ENCODE data around the gene SLC30A3.

SLC30A3 gene

GRCh38 chr2:27256855-27257454, 5.9 kb downstream of the SLC30A3 start:
- DNase-seq = no peak

GRCh38 chr2:27255660-27256059, 7.2 kb downstream of the SLC30A3 start:
- no peak for DNase-seq

DNA sequence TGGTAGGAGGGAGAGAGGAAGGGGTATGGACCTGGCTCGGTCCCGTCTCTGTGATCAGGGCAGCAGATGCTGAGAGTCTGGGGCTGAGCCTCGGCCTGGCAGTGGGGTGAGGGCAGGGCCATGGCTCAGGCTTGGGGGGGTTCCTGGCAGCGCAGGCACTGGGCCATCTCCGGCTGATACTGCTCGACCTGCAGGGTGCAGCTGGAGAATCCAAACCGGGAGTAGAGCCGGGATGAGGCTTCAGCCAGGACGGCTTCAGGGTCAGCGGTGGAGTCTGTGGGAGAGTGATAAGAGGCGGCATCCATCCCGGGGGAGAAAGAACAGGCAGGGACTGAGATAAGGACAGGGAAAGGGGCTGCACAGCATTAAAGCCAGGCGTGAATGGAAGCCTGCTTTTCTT, 7.7 kb downstream of the SLC30A3 start:
- no peak for DNase-seq

DNA sequence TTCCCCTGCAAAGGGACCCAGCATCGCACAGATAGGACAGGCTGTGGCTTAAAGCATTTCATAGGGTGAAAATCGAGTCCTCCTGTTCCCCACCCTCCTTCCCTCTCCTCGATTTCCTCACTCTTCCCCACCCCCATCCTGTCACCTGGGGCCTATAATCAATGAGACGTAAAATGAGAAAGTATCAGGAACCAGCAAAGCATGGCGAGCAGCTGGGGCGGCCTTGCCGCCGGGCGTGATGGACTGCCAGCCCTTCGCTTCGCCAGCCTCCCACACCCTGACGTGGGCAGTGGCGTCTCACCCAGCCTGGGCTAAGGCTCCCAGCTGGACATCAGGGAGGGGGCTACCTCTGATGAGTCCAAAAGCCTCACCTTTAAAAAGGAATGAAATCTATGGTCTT, 11.1 kb downstream of the SLC30A3 start:
- no peak for DNase-seq

DNA sequence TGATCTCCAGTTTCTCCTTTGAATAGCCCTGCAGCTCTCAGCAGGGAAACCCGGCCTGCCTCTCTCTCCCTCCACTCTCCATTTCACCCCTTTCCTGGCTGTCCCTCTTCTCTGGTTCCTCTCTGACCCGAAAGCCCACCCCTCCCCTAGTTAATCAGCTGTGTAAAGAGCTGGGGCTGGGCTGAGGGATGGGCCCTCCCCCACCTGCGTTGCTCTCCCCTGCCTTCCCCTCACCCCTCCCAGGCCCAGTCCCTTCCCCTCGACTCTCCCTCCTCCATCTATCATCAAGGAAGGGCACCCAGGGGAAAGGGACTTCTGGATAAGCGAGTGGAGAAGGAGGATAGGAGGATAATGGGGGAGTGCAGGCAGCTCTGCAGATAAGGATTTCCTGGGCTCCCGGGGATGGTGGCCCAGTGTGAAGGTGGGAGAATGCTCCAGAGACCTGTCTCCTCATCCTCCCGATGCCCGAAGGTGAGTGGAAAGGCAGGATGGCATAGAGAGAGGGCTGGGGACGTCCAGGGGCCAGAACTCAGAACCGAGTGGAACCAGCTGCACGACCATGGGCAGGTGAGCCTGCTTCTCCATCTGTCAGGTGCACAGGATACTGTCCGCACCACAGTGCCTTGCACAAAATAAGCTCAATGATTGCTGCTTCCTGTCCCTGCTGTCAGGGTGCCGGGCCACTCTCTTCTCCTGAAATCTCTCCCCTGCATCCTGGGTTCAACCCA, 12.0 kb downstream of the SLC30A3 start:
- DNase-seq = no peak

DNA sequence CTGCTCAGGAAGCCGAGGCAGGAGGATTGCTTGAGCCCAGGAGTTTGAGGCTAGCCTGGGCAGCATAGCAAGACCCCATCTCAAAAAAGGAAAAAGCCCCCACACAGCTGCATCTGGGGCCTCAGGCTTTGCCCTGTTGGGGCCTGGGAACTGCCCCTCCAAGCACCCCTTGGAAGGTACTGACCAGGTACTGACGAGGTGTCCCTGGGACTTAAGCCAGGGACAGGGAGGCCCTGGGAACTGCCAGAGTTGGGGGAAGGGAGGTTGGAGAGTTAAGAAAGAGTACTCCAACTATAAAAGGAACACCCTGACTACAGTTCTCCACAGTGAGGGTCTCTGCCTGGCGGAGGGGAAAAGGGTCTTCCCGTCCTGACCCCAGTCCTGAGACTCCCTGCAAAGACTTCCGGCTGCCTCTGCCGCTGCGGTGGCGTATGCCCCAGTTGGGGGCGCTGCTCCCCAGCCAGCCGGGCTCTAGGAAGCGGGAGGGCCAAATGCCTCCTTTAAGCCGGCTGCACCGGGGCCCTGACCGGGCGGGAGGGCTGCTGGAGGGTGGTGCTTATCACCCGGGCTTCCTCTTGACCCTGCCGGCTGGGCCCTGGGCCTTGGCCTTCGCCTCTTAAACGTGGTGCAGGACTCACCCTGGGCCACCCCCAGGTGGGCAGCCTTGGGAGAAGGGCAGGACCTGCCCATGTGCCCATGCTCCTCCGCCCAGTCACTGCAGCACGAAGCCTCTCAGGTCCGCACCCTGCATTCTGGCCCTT, 12.8 kb downstream of the SLC30A3 start:
- peak; percentile 61 to 79 for DNase-seq

- no peak for DNase-seq
Measured at GRCh38 chr2:27249159-27249890, 13.5 kb downstream of the SLC30A3 start.

- no peak for DNase-seq
Measured at GRCh38 chr2:27247893-27248292, 15.0 kb downstream of the SLC30A3 start.

- DNase-seq = no peak
Measured at GRCh38 chr2:27245626-27246025, 17.2 kb downstream of the SLC30A3 start.

DNA sequence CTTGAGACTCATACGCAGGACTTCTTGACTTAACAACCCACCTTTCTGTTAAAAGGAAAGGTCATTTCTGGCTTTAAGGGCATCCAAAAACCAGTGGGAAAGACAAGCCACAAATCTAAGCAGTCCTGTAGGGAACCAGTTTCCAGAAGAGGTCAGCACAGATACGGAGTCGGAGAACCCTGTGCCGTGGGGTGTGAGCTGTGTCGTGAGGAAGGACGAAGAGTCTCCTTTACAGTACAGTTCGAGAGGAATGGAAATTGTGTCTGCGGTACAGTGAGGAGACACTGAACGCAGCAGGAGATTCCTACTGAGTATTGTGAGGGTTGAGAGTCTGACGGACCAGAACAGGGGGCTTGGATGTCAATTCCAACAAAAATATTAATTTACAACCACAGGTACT, 17.7 kb downstream of the SLC30A3 start:
- DNase-seq = no peak

DNA sequence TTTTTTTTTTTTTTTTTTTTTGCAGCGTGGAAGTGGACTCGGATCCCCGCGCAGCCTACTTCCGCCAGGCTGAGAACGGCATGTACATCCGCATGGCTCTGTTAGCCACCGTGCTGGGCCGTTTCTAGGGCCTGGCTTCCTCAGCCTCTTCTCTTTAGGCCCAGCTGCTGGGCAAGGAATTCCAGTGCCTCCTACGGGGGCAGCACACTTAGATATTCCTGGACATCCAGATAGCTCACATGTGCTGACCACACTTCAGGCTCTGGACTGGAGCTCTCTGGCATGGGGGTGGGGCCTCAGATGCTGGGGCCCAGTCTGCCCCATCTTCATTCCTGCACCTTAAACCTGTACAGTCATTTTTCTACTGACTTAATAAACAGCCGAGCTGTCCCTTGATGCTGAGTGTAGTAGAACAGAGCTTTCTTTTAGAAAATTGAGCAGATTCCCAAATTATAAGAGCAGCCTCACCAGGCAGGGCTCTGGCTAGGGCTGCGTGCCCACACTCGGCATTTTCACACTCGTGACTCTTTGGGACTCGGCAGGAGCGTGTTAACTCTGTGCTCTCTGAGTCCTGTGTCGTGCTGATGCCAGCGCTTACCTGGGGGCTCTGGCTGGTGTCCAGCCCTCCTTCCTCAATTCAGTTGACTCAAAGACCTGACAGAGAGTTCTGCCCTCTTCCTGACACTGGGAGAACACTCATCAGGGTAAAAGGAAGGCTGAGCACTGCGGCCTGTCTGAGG, 19.3 kb downstream of the SLC30A3 start:
- DNase-seq = no peak

DNA sequence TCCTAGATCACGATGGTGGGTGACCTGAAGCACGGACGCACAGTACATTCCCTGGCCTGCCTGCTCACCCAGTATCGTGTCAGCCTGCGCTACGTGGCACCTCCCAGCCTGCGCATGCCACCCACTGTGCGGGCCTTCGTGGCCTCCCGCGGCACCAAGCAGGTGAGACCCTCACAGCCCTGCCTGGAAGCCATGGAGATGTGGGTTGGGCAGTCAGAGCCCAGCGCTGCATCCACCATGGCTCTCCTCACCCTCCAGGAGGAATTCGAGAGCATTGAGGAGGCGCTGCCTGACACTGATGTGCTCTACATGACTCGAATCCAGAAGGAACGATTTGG, 20.3 kb downstream of the SLC30A3 start:
- DNase-seq = no peak

DNA sequence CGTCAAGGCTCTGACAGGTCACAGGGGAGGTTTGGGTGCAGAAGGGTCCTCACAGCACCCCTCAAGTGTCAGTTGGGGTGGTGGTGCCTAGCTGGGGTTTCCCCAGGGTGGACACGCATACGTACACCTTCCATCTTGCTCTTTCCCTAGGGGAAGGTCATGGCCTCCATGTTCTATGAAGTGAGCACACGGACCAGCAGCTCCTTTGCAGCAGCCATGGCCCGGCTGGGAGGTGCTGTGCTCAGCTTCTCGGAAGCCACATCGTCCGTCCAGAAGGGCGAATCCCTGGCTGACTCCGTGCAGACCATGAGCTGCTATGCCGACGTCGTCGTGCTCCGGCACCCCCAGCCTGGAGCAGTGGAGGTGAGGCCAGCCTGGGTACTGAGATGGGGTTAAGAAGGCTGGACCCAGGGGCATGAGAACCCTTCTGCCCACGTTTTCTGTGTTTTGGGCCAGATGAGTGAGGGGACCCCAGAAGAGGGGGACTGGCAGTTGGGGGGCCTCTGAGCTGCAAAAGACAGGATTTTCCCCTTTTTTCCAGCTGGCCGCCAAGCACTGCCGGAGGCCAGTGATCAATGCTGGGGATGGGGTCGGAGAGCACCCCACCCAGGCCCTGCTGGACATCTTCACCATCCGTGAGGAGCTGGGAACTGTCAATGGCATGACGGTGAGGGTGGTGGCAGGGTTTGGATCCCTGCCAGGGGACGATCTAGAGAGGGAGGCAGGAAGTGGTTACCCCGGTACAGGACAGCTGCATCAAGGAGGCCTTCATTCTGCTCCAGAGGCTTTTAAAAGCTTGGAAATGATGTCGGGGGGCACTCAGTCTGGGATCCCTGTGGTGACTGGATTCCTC, 20.9 kb downstream of the SLC30A3 start:
- no peak for DNase-seq

DNA sequence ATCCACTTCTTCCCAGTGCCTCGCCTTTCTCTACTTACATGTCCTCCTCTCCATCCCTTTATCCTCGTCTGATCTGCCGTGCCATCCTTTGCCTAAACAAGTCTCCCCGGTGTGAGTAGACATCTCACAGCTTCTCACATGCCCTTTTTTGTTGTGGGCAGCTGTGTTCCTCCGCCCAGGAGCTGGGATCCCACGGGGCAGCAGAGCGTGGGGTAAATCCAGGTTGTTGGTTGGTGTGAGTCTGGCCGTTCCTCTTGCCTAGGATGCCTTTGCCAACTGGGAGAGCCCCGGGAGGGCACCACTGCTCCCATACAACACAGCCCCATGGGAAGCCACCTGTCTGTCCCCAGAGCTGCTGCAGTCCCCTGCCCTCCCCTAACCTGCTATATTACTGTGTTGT, 22.4 kb downstream of the SLC30A3 start:
- no peak for DNase-seq

DNA sequence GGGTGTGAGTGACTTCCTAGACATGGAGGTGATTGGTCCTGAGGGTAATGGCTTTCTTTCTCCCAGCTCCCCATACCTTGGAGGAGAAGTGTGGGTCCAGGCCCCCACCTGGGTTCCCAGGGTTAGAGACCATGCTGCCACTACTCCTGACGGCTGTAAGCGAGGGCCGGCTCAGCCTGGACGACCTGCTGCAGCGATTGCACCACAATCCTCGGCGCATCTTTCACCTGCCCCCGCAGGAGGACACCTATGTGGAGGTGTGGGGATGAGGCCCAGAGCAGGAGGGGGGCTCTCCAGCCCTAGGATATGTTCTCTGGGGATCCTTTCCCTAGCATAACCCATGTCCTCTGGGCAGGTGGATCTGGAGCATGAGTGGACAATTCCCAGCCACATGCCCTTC, 23.9 kb downstream of the SLC30A3 start:
- DNase-seq = no peak

DNA sequence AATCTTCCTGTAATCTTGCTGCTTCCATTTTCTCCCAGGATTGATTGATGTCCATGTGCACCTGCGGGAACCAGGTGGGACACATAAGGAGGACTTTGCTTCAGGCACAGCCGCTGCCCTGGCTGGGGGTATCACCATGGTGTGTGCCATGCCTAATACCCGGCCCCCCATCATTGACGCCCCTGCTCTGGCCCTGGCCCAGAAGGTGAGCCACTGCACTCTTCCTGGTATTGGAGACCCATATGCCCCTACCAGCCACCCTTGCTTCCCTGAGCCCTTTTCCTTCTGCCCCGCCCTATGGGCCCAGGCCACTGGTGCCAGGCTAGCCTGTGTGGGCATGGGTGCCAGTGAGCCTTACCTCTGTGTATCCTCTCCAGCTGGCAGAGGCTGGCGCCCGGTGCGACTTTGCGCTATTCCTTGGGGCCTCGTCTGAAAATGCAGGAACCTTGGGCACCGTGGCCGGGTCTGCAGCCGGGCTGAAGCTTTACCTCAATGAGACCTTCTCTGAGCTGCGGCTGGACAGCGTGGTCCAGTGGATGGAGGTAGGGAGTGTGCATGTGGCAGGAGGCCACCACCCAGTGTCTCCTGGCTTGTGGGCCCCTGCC, 25.4 kb downstream of the SLC30A3 start:
- no peak for DNase-seq

DNA sequence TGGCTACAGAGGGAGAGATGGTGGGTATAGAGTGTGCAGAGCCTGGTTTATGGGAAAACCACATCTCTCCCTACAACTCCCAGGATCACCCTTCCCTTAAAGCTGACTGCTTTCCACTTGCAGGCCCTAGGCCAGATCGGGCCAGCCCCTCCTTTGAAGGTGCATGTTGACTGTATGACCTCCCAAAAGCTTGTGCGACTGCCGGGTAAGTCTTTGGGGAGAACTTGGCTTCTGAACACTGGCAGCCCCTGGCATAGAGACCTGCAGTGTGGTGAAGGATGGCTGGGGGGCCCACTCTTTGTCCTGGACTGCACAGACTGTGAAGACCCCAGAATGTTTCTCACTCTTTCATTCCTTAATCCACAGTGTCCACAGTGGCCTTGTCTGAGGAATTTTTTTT, 26.2 kb downstream of the SLC30A3 start:
- no peak for DNase-seq

DNA sequence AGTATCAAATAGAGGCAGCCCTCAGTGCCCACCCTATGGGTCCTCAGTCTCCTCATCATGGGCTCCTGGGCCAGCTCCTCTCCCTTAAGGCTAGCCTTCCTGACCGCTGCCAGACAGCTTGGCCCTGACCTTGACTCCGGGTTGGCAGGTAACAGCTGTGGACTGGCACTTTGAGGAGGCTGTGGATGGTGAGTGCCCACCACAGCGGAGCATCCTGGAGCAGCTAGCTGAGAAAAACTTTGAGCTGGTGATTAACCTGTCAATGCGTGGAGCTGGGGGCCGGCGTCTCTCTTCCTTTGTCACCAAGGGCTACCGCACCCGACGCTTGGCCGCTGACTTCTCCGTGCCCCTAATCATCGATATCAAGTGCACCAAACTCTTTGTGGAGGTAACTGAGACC, 26.7 kb downstream of the SLC30A3 start:
- DNase-seq = no peak

GRCh38 chr2:27233341-27233740, 29.5 kb downstream of the SLC30A3 start:
- no peak for DNase-seq

GRCh38 chr2:27231921-27232320, 30.9 kb downstream of the SLC30A3 start:
- DNase-seq = no peak

GRCh38 chr2:27227501-27227900, 35.3 kb downstream of the SLC30A3 start:
- no peak for DNase-seq

Data from inflammatory macrophage (primary cell).